ENCODE data around the gene CCSAP. TPM values are rescaled to one million over a fixed set of nuclear protein-coding genes. Genes with fewer than 3 reads are reported as not detected.

The CCSAP gene
- total RNA-seq, 1 experiment from 2014 or later, result 8.5 TPM

DNA sequence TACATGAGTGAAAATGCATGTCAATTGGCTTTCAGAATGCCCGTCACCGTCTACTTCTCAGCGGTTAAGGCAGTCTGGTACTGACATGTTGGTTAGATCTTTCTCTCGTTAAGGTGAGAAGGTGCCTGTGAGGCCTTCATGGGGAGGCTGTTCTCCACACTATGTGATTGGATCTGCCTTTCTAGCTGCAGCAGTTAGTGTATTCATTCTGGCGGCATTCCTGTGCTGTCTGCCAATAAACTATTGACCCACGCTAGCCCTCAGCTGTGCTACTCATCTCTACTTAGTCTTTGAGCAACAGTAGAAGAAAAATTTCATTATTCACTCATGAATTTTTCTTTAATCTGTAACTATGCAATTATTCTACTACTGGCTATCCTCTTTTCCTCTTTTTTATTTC, 32.0 kb downstream of the CCSAP start:
- Mint-ChIP-seq H3K9me3 (no peaks in the 10 kb centered on the region), H3K27me3 (ENCODE audit: low read depth) (no peaks in the 10 kb centered on the region), H3K4me3 (no peak overlapping the region), H3K27ac (peak overlapping the region in 1 of 3 experiments; percentile 63; a peak in 1 of 7 replicates), H3K36me3 (ENCODE audit: insufficient read depth in 1 of 3, low read depth in 3 of 3) (peaks cover 0 to 9% (median 8%) of the 10 kb centered on the region in 3 experiments; a peak in 4 of 7 replicates), H3K4me1 (no peaks in the 10 kb centered on the region)
- no peak overlapping the region for H3K18ac ChIP-seq (ENCODE audit: insufficient read length, low read depth, low read length)
- H3K4me1 ChIP-seq (ENCODE audit: insufficient read depth, low read length), result no peaks in the 10 kb centered on the region
- no peak overlapping the region for H2BK20ac ChIP-seq (ENCODE audit: low read depth, low read length, poor library complexity, severe bottlenecking)
- H3K27ac ChIP-seq (ENCODE audit: insufficient read length, low read depth, low read length), result no peak overlapping the region
- no peak overlapping the region for H2BK5ac ChIP-seq (ENCODE audit: insufficient read length, low read length)
- no peaks in the 10 kb centered on the region for H3K79me2 ChIP-seq (ENCODE audit: insufficient read depth, low read length)
- no peak overlapping the region for H3K56ac ChIP-seq (ENCODE audit: insufficient read length, low read depth, low read length)
- TF ChIP-seq, protein P1, sequence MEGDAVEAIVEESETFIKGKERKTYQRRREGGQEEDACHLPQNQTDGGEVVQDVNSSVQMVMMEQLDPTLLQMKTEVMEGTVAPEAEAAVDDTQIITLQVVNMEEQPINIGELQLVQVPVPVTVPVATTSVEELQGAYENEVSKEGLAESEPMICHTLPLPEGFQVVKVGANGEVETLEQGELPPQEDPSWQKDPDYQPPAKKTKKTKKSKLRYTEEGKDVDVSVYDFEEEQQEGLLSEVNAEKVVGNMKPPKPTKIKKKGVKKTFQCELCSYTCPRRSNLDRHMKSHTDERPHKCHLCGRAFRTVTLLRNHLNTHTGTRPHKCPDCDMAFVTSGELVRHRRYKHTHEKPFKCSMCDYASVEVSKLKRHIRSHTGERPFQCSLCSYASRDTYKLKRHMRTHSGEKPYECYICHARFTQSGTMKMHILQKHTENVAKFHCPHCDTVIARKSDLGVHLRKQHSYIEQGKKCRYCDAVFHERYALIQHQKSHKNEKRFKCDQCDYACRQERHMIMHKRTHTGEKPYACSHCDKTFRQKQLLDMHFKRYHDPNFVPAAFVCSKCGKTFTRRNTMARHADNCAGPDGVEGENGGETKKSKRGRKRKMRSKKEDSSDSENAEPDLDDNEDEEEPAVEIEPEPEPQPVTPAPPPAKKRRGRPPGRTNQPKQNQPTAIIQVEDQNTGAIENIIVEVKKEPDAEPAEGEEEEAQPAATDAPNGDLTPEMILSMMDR (conservative IDR thresholded peaks at IDR 0.05), result no peak
- H3T11ph ChIP-seq (ENCODE audit: low read length), result no peak overlapping the region
- no peak overlapping the region for H3K9ac ChIP-seq (ENCODE audit: extremely low read depth, insufficient read length, low read length)
- H3K4ac ChIP-seq (ENCODE audit: low read depth, low read length), result no peak overlapping the region
- no peak overlapping the region for H3K4me2 ChIP-seq (ENCODE audit: insufficient read depth, insufficient read length, low read length)
- H3K9me3 ChIP-seq (ENCODE audit: control insufficient read depth, low read depth, low read length), result no peaks in the 10 kb centered on the region
- no peaks in the 10 kb centered on the region for H3K79me1 ChIP-seq (ENCODE audit: insufficient read depth, low read depth, low read length, poor library complexity, severe bottlenecking)
- no peak overlapping the region for H4K91ac ChIP-seq (ENCODE audit: insufficient read length, low read depth, low read length)
- H3K23ac ChIP-seq (ENCODE audit: insufficient read length, low read depth, low read length), result no peak overlapping the region
- no peak for DNase-seq
- H2AFZ ChIP-seq (ENCODE audit: low read length), result no peak overlapping the region
- H2BK12ac ChIP-seq (ENCODE audit: insufficient read length, low read depth, low read length), result no peak overlapping the region
- no peaks in the 10 kb centered on the region for H3K27me3 ChIP-seq (ENCODE audit: insufficient read depth, low read length)
- no peak overlapping the region for H2AK5ac ChIP-seq (ENCODE audit: insufficient read length, low read length)
- no peak overlapping the region for H4K8ac ChIP-seq (replicated peaks; ENCODE audit: insufficient read length, low read depth, low read length)
- no peak overlapping the region for H3K14ac ChIP-seq (ENCODE audit: insufficient read depth, low read length)
- H3K23me2 ChIP-seq (ENCODE audit: insufficient read length, low read depth, low read length, poor library complexity, severe bottlenecking), result no peaks in the 10 kb centered on the region
- H2BK120ac ChIP-seq (ENCODE audit: low read depth, low read length, poor library complexity, severe bottlenecking), result no peak overlapping the region
- no peak overlapping the region for H2BK15ac ChIP-seq (ENCODE audit: low read depth, low read length)
- H4K20me1 ChIP-seq (ENCODE audit: control insufficient read depth, insufficient read depth, insufficient read length), result no peaks in the 10 kb centered on the region
- no CpG with 5 or more reads among the region's 6 CpGs for WGBS (ENCODE audit: extremely low coverage, insufficient read length, low lambda C conversion rate)
- no peak overlapping the region for H4K5ac ChIP-seq (ENCODE audit: insufficient read length, low read depth, low read length)
